ENCODE data around the gene ZYG11B.
"Not testable (repeated sequence)": the region's sequence is repeated elsewhere in the genome, so short reads cannot be mapped to it uniquely, and the experiment has no call there.

Gene ZYG11B

DNA sequence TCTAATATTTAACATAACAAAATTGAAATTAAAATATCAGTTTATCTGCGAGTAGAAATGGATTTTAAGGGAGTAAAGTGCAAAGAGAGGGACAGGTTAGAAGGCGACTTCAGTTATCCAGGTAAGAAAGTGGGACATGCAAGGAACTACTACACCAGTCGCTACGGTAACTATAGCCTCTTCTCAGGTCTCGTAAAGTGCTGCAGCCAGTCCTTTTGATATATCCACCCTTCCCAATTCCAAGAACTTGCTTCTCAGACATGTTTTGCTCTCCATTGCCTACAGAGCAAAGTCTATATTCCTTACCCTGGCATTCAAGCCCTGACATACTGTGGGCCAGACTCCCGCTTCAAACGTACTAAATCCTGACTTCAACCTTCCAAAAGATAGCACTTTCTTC lies 30.6 kb upstream of the ZYG11B start:
- H3K9me3 ChIP-seq (ENCODE audit: control insufficient read depth, insufficient read depth, low read length): no peaks in the 10 kb centered on the region
- H3K9ac ChIP-seq (ENCODE audit: low read depth, low read length): no peak overlapping the region
- H3K4me1 ChIP-seq (ENCODE audit: insufficient read depth, low read length): no peaks in the 10 kb centered on the region
- peaks cover 11% of the 10 kb centered on the region for H3K36me3 ChIP-seq (ENCODE audit: insufficient read depth, low read length)

- Histone ChIP-seq H3K9me3 (ENCODE audit: control insufficient read depth, insufficient read depth, low read length) (no peaks in the 10 kb centered on the region), H3K36me3 (ENCODE audit: insufficient read depth, low read length) (no peaks in the 10 kb centered on the region), H3K4me1 (ENCODE audit: insufficient read depth, low read length) (no peaks in the 10 kb centered on the region), H3K9ac (ENCODE audit: low read depth, low read length) (peak within 1 kb of the TSS; percentile 98)
Measured at GRCh38 chr1:52697795-52698674, 28.2 kb upstream of the ZYG11B start, which contains the start of gene COA7. Gene COA7 (minus strand): TSS chr1:52698347. CDS start chr1:52698326, 21 bp downstream.

- Histone ChIP-seq H3K4me1 (ENCODE audit: insufficient read depth, low read length) (peaks cover 7% of the 10 kb centered on the region; the same call in 1 of the 2 replicates), H3K9ac (ENCODE audit: low read depth, low read length) (peak overlapping the region; percentile 63), H3K9me3 (ENCODE audit: control insufficient read depth, insufficient read depth, low read length) (no peaks in the 10 kb centered on the region), H3K36me3 (ENCODE audit: insufficient read depth, low read length) (no peaks in the 10 kb centered on the region)
Measured at GRCh38 chr1:52702886-52703787, 23.1 kb upstream of the ZYG11B start.

GRCh38 chr1:52706136-52706670 lies 20.1 kb upstream of the ZYG11B start:
- H3K36me3 ChIP-seq (ENCODE audit: insufficient read depth, low read length): no peaks in the 10 kb centered on the region
- H3K9ac ChIP-seq (ENCODE audit: low read depth, low read length): no peak overlapping the region
- peaks cover 7% of the 10 kb centered on the region; the same call in 1 of the 2 replicates for H3K4me1 ChIP-seq (ENCODE audit: insufficient read depth, low read length)
- no peaks in the 10 kb centered on the region for H3K9me3 ChIP-seq (ENCODE audit: control insufficient read depth, insufficient read depth, low read length)

DNA sequence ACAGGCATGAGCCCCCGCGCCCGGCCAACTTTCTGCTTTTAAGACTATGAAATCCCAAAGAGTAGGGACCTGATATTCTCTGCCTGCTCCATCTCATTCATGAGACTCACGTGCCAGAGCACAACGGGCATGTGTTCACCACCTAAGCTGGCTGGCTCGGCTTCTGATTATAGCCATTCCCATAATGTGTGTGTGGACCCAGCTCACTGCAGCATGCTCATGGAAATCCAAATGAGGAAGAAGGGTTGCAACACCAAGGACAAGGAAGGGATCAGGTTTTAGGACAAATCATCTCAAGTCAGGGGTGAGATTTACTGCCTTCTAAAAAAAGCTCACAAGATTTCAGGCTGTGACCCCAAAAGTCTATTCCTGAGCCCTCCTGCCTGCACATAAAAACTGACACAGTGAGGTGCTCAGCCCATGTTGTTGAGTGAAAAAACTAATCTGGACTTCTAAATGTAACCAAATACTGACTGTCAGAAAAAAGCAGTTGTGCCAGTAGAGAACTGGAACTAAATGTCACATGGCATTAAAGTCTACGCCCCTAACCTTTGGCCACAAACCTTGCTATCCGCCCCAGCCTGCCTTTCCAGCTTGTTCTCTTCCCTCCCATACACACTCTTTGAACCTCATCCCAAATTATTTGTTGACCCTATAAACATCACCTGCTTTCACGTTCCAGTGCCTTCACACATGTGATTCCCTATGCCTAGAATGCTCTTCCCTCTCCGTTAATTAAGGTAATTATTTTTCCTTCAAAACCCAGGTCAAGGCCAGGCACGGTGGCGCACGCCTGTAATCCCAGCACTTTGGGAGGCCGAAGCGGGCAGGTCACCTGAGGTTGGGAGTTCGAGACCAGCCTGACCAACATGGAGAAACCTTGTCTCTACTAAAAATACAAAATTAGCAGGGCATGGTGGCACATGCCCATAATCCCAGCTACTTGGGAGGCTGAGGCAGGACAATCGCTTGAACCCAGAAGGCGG lies 19.0 kb upstream of the ZYG11B start:
- no peak overlapping the region for H3K9ac ChIP-seq (ENCODE audit: low read depth, low read length)
- H3K4me1 ChIP-seq (ENCODE audit: insufficient read depth, low read length): peaks cover 7% of the 10 kb centered on the region; the same call in 1 of the 2 replicates
- H3K36me3 ChIP-seq (ENCODE audit: insufficient read depth, low read length): no peaks in the 10 kb centered on the region
- H3K9me3 ChIP-seq (ENCODE audit: control insufficient read depth, insufficient read depth, low read length): no peaks in the 10 kb centered on the region

- H3K9ac ChIP-seq (ENCODE audit: low read depth, low read length): no peak overlapping the region
- H3K9me3 ChIP-seq (ENCODE audit: control insufficient read depth, insufficient read depth, low read length): no peaks in the 10 kb centered on the region
- H3K4me1 ChIP-seq (ENCODE audit: insufficient read depth, low read length): peaks cover 7% of the 10 kb centered on the region; the same call in 1 of the 2 replicates
- H3K36me3 ChIP-seq (ENCODE audit: insufficient read depth, low read length): no peaks in the 10 kb centered on the region
Measured at GRCh38 chr1:52707927-52708655, 18.2 kb upstream of the ZYG11B start.

- Histone ChIP-seq H3K36me3 (ENCODE audit: insufficient read depth, low read length) (no peaks in the 10 kb centered on the region), H3K9ac (ENCODE audit: low read depth, low read length) (no peak overlapping the region), H3K9me3 (ENCODE audit: control insufficient read depth, insufficient read depth, low read length) (no peaks in the 10 kb centered on the region), H3K4me1 (ENCODE audit: insufficient read depth, low read length) (peaks cover 7% of the 10 kb centered on the region; the same call in 1 of the 2 replicates)
Measured at GRCh38 chr1:52709016-52709415, 17.2 kb upstream of the ZYG11B start.

DNA sequence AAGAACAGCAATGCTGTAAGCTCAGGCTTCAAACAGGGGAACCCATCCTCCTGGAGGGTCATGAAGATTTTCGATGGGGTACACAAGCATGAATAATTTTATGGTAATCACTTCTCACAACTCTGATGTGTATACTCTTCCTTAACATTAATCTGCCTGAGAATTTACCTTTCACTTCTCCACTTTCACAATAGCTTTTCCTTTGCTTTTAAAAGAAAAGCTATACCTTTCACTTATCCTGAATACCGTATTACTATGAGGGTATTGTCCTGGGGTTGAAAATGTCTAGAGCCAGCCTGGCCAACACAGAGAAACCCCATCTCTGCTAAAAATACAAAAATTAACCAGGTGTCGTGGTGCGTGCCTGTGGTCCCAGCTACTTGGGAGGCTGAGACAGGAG lies 12.7 kb upstream of the ZYG11B start:
- Histone ChIP-seq H3K4me1 (ENCODE audit: insufficient read depth, low read length) (no peaks in the 10 kb centered on the region), H3K9me3 (ENCODE audit: control insufficient read depth, insufficient read depth, low read length) (no peaks in the 10 kb centered on the region), H3K9ac (ENCODE audit: low read depth, low read length) (no peak overlapping the region), H3K36me3 (ENCODE audit: insufficient read depth, low read length) (no peaks in the 10 kb centered on the region)

DNA sequence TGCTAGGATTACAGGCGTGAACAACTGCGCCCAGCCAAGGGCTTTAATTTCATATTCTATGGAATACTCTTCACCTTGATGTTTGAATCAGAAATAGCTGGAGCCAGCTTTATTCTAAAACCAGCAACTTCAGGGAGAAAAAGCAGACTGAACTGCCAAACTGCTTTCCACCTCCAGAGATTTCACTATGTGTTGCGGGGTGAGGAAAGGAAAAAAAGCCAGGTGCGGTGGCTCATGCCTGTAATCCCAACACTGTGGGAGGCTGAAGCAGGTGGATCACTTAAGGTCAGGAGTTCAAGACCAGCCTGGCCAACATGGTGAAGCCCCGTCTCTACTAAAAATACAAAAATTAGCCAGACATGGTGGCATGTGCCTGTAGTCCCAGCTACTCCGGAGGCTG lies 11.0 kb upstream of the ZYG11B start:
- not testable (repeated sequence) for H3K4me1 ChIP-seq (ENCODE audit: insufficient read depth, low read length); H3K9ac ChIP-seq (ENCODE audit: low read depth, low read length); H3K36me3 ChIP-seq (ENCODE audit: insufficient read depth, low read length); H3K9me3 ChIP-seq (ENCODE audit: control insufficient read depth, insufficient read depth, low read length)

DNA sequence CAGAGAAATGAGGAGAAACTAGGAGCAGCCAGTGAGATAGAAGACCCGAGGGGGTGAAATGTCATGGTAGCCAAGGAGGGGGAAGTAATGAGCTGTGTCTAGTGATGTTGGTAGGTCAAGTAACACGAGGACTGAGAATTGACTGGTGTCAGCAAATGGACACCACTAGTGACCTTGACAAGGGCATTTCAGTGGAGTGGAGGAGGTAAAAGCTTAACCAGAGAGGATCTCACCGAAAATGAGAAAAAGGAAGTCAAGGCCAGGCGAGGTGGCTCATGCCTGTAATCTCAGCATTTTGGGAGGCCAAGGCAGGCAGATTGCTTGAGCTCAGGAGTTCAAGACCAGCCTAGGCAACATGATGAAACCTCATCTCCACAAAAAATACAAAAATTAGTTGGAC lies 3.0 kb upstream of the ZYG11B start:
- Histone ChIP-seq H3K4me1 (ENCODE audit: insufficient read depth, low read length) (peaks cover 5% of the 10 kb centered on the region), H3K9me3 (ENCODE audit: control insufficient read depth, insufficient read depth, low read length) (no peaks in the 10 kb centered on the region), H3K9ac (ENCODE audit: low read depth, low read length) (no peak overlapping the region), H3K36me3 (ENCODE audit: insufficient read depth, low read length) (no peaks in the 10 kb centered on the region)

DNA sequence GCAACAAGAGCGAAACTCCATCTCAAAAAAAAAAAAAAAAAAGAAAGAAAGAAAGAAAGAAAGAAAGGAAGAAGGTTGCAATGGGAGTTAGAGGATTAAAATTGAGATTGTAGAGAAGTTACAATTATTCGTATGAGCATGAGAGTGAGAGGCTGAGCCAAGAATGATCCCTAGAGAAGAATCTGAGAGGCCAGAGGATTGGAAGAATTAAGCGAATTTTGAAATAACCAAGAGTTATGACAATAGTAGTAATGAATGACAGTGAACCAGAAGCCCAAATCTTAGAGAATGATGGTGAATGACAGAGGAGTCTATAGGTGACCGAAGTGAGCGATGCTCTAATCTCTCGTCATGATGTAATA lies 369 bp upstream of the ZYG11B start:
- Histone ChIP-seq H3K9ac (ENCODE audit: low read depth, low read length) (peak overlapping the region; percentile 34; the same call in 1 of the 2 replicates), H3K4me1 (ENCODE audit: insufficient read depth, low read length) (peaks cover 5% of the 10 kb centered on the region), H3K36me3 (ENCODE audit: insufficient read depth, low read length) (no peaks in the 10 kb centered on the region)

DNA sequence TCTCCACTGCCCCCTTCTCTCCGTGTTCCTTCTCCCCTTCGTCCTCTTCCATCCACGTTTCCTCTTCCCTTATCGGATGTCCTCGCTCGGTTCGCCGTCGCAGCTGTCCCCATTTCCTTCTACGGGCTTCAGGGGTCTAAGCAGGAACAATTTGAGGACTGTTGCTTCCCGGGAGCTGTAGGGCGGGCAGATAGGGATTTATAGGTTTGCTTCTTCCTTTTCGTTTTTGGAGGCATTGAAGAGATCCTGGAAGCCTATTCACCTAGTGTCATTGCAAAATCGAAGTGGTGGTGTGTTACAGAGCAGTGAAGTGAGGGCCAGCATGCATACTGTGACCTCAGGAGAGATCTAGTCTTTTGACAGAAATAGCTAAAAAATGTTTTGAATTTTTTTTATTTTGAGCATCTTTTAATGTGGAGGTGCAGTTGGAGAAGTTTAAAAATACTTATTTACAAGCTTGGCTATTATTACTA lies 897 bp downstream of the ZYG11B start:
- peaks cover 5% of the 10 kb centered on the region for H3K4me1 ChIP-seq (ENCODE audit: insufficient read depth, low read length)
- no peaks in the 10 kb centered on the region for H3K36me3 ChIP-seq (ENCODE audit: insufficient read depth, low read length)
- no peaks in the 10 kb centered on the region for H3K9me3 ChIP-seq (ENCODE audit: control insufficient read depth, insufficient read depth, low read length)
- peak overlapping the region; percentile 57 for H3K9ac ChIP-seq (ENCODE audit: low read depth, low read length)

More for the DNA sequence above, 369 bp upstream of the ZYG11B start:
- no peaks in the 10 kb centered on the region for H3K9me3 ChIP-seq (ENCODE audit: control insufficient read depth, insufficient read depth, low read length)

All from ES-I3 (cell line).